Measurements from ENCODE around the gene SPATC1L. TPM values are rescaled to one million over a fixed set of nuclear protein-coding genes. Genes with fewer than 3 reads are reported as not detected.

The SPATC1L gene
- total and polyA plus RNA-seq, 2 donors (not counting 1 experiment from before 2014, with no cell fraction given), result 11.4 to 15.4 TPM

- Histone ChIP-seq H3K27ac (ENCODE audit: low read length in 2 of 2) (no peak overlapping the region), H2AFZ (ENCODE audit: insufficient read depth, low read depth, low read length, poor library complexity, severe bottlenecking) (no peak overlapping the region), H3K27me3 (replicated peaks in 1 of 4; ENCODE audit: control extremely low read depth in 1 of 4, control insufficient read depth in 3 of 4, insufficient read depth in 4 of 4, low read length in 3 of 4) (no peaks in the 10 kb centered on the region), H3K9me3 (ENCODE audit: control extremely low read depth in 1 of 3, control insufficient read depth in 2 of 3, insufficient read depth in 1 of 3, low read length in 2 of 3) (peaks cover 0 to 25% (median 0%) of the 10 kb centered on the region in 3 donors), H3K4me3 (ENCODE audit: control extremely low read depth in 1 of 5, extremely low read depth in 1 of 5, insufficient read depth in 1 of 5, low read depth in 2 of 5, low read length in 4 of 5) (no peak overlapping the region), H3K9ac (ENCODE audit: low read length) (no peak overlapping the region), H3K36me3 (replicated peaks in 1 of 2; ENCODE audit: control extremely low read depth in 1 of 2, control insufficient read depth in 1 of 2, extremely low read depth in 1 of 2, insufficient read depth in 2 of 2, low read length in 1 of 2) (no peaks in the 10 kb centered on the region), H4K20me1 (ENCODE audit: control insufficient read depth, insufficient read depth, low read length, poor library complexity, severe bottlenecking) (no peaks in the 10 kb centered on the region), H3K4me2 (replicated peaks; ENCODE audit: low read depth, low read length, poor library complexity, severe bottlenecking) (no peak overlapping the region), H3K4me1 (ENCODE audit: control insufficient read depth in 2 of 2, insufficient read depth in 2 of 2, low read length in 2 of 2) (no peaks in the 10 kb centered on the region), H3K79me2 (ENCODE audit: control insufficient read depth, insufficient read depth, low read length) (no peaks in the 10 kb centered on the region)
- TF ChIP-seq CTCF (IDR thresholded peaks at IDR 0.05) (no peak), EZH2 (IDR thresholded peaks at IDR 0.05; ENCODE audit: borderline replicate concordance, insufficient read depth, low read depth, low read length, poor library complexity, severe bottlenecking) (no peak)
- Mint-ChIP-seq H3K9me3 (ENCODE audit: insufficient read depth) (no peaks in the 10 kb centered on the region), H3K4me1 (no peaks in the 10 kb centered on the region), H3K27ac (no peak overlapping the region), H3K27me3 (no peaks in the 10 kb centered on the region), H3K4me3 (no peak overlapping the region)
- WGBS (ENCODE audit: insufficient coverage), result 87% methylated on average over 19 of the region's 24 CpGs
- no peak for ATAC-seq (ENCODE audit: low read depth)
- DNase-seq, result no peak
- CTCF ChIA-PET, result no interaction called here
- intact Hi-C loops (cut with micrococcal nuclease), result no loop called here
- POLR2A ChIA-PET, result no interaction called here
Observed at GRCh38 chr21:46116776-46117585, 67.3 kb downstream of the SPATC1L start.

DNA sequence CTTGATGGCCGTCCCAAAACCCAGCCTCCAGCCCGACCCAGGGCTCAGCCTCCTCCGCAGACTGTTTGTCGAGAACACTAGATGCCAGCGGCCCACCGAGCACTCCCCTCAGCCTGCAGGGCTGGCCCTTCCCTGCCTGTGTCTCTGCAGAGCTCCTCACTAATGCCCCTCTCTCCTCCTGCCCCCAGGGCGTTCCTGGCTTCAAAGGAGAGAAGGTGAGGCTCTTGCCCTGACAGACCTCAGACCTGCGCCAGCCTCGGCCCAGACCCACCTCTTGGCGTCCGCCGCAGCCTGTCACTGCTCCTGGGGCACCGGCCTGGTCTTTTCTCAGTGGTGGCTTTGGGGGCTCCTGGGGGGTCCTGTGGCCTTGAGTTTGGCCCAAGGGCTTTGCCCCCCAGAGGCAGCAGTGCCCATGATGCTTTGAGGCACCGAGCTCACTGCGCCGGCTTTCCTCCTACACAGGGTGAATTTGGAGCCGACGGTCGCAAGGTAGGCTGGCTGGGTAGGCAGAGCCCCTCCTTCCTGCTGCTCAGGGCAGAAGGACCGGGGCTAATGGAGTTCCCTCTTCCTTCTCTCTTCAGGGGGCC, 68.0 kb downstream of the SPATC1L start:
- Mint-ChIP-seq H3K9me3 (ENCODE audit: insufficient read depth) (no peaks in the 10 kb centered on the region), H3K4me3 (no peak overlapping the region), H3K27ac (no peak overlapping the region), H3K27me3 (no peaks in the 10 kb centered on the region), H3K4me1 (no peaks in the 10 kb centered on the region)
- no peak overlapping the region for H3K4me2 ChIP-seq (replicated peaks; ENCODE audit: low read depth, low read length, poor library complexity, severe bottlenecking)
- no peak for ATAC-seq (ENCODE audit: low read depth)
- no peak overlapping the region for H2AFZ ChIP-seq (ENCODE audit: insufficient read depth, low read depth, low read length, poor library complexity, severe bottlenecking)
- H3K79me2 ChIP-seq (ENCODE audit: control insufficient read depth, insufficient read depth, low read length), result no peaks in the 10 kb centered on the region
- no peak overlapping the region for H3K4me3 ChIP-seq (ENCODE audit: control extremely low read depth in 1 of 5, extremely low read depth in 1 of 5, insufficient read depth in 1 of 5, low read depth in 2 of 5, low read length in 4 of 5)
- ChIA-PET CTCF (no interaction called here), POLR2A (no interaction called here)
- no peaks in the 10 kb centered on the region for H3K4me1 ChIP-seq (ENCODE audit: control insufficient read depth in 2 of 2, insufficient read depth in 2 of 2, low read length in 2 of 2)
- WGBS (ENCODE audit: insufficient coverage), result 82% methylated on average over 15 of the region's 20 CpGs
- peaks cover 0 to 26% (median 0%) of the 10 kb centered on the region in 3 donors for H3K9me3 ChIP-seq (ENCODE audit: control extremely low read depth in 1 of 3, control insufficient read depth in 2 of 3, insufficient read depth in 1 of 3, low read length in 2 of 3)
- no peak for DNase-seq
- intact Hi-C loops (cut with micrococcal nuclease), result no loop called here
- no peak overlapping the region for H3K9ac ChIP-seq (ENCODE audit: low read length)
- H3K27me3 ChIP-seq (replicated peaks in 1 of 4; ENCODE audit: control extremely low read depth in 1 of 4, control insufficient read depth in 3 of 4, insufficient read depth in 4 of 4, low read length in 3 of 4), result no peaks in the 10 kb centered on the region
- H3K27ac ChIP-seq (ENCODE audit: low read length in 2 of 2), result no peak overlapping the region
- TF ChIP-seq EZH2 (IDR thresholded peaks at IDR 0.05; ENCODE audit: borderline replicate concordance, insufficient read depth, low read depth, low read length, poor library complexity, severe bottlenecking) (no peak), CTCF (IDR thresholded peaks at IDR 0.05) (no peak)
- no peaks in the 10 kb centered on the region for H3K36me3 ChIP-seq (replicated peaks in 1 of 2; ENCODE audit: control extremely low read depth in 1 of 2, control insufficient read depth in 1 of 2, extremely low read depth in 1 of 2, insufficient read depth in 2 of 2, low read length in 1 of 2)
- H4K20me1 ChIP-seq (ENCODE audit: control insufficient read depth, insufficient read depth, low read length, poor library complexity, severe bottlenecking), result no peaks in the 10 kb centered on the region

Measured in B cell (primary cell).